Measurements from ENCODE around the gene GRIK1.
A peak's percentile ranks its signal among the peaks of the same experiment; 100 is the strongest.

The GRIK1 gene

GRCh38 chr21:29851611-29852010 lies 88.2 kb downstream of the GRIK1 start:
- Histone ChIP-seq H2BK120ac (ENCODE audit: insufficient read depth, low read length, poor library complexity) (no peak overlapping the region), H3K9ac (ENCODE audit: low read length) (no peak overlapping the region), H3K79me2 (ENCODE audit: control insufficient read depth, insufficient read depth, low read length, poor library complexity) (no peaks in the 10 kb centered on the region), H2BK5ac (ENCODE audit: low read depth, low read length, poor library complexity) (no peak overlapping the region), H3K4me2 (ENCODE audit: low read length) (no peak overlapping the region), H4K91ac (ENCODE audit: low read depth, low read length) (no peak overlapping the region), H3K23ac (ENCODE audit: low read length) (no peak overlapping the region), H2AK5ac (ENCODE audit: low read length) (no peak overlapping the region), H4K12ac (ENCODE audit: low read depth, low read length) (no peak overlapping the region), H3K4me1 (ENCODE audit: control insufficient read depth in 1 of 2, insufficient read depth in 2 of 2, low read length in 2 of 2) (no peaks in the 10 kb centered on the region), H2AFZ (ENCODE audit: insufficient read depth, low read length, poor library complexity) (no peak overlapping the region), H3K4ac (ENCODE audit: low read depth, low read length) (no peak overlapping the region), H3K27me3 (ENCODE audit: insufficient read depth, low read length) (no peaks in the 10 kb centered on the region), H3K36me3 (ENCODE audit: control insufficient read depth in 1 of 2, insufficient read depth in 2 of 2, low read length in 2 of 2) (no peaks in the 10 kb centered on the region), H4K8ac (ENCODE audit: low read depth, low read length) (no peak overlapping the region), H3K4me3 (ENCODE audit: low read depth, low read length) (no peak overlapping the region), H3K27ac (ENCODE audit: low read depth, low read length) (no peak overlapping the region), H3K18ac (ENCODE audit: low read length) (no peak overlapping the region), H2BK12ac (ENCODE audit: low read length) (no peak overlapping the region), H3K79me1 (ENCODE audit: low read length) (no peaks in the 10 kb centered on the region), H3K14ac (ENCODE audit: low read length) (no peak overlapping the region), H3K9me3 (ENCODE audit: insufficient read depth, low read depth, low read length) (no peaks in the 10 kb centered on the region)
- no peak for DNase-seq
- WGBS (ENCODE audit: extremely low coverage, insufficient coverage, insufficient read length) = no CpG with 5 or more reads among the region's 3 CpGs

- Histone ChIP-seq H2BK120ac (ENCODE audit: insufficient read depth, low read length, poor library complexity) (no peak overlapping the region), H2AK5ac (ENCODE audit: low read length) (no peak overlapping the region), H3K14ac (ENCODE audit: low read length) (no peak overlapping the region), H3K4me2 (ENCODE audit: low read length) (no peak overlapping the region), H3K79me2 (ENCODE audit: control insufficient read depth, insufficient read depth, low read length, poor library complexity) (no peaks in the 10 kb centered on the region), H3K4me1 (ENCODE audit: control insufficient read depth in 1 of 2, insufficient read depth in 2 of 2, low read length in 2 of 2) (no peaks in the 10 kb centered on the region), H2BK5ac (ENCODE audit: low read depth, low read length, poor library complexity) (no peak overlapping the region), H3K4ac (ENCODE audit: low read depth, low read length) (no peak overlapping the region), H3K27ac (ENCODE audit: low read depth, low read length) (no peak overlapping the region), H3K9me3 (ENCODE audit: insufficient read depth, low read depth, low read length) (no peaks in the 10 kb centered on the region), H4K91ac (ENCODE audit: low read depth, low read length) (no peak overlapping the region), H2BK12ac (ENCODE audit: low read length) (no peak overlapping the region), H3K27me3 (ENCODE audit: insufficient read depth, low read length) (no peaks in the 10 kb centered on the region), H3K4me3 (ENCODE audit: low read depth, low read length) (no peak overlapping the region), H3K9ac (ENCODE audit: low read length) (no peak overlapping the region), H4K12ac (ENCODE audit: low read depth, low read length) (no peak overlapping the region), H3K36me3 (ENCODE audit: control insufficient read depth in 1 of 2, insufficient read depth in 2 of 2, low read length in 2 of 2) (no peaks in the 10 kb centered on the region), H3K79me1 (ENCODE audit: low read length) (no peaks in the 10 kb centered on the region), H3K18ac (ENCODE audit: low read length) (no peak overlapping the region), H3K23ac (ENCODE audit: low read length) (no peak overlapping the region), H4K8ac (ENCODE audit: low read depth, low read length) (no peak overlapping the region), H2AFZ (ENCODE audit: insufficient read depth, low read length, poor library complexity) (no peak overlapping the region)
- WGBS (ENCODE audit: extremely low coverage, insufficient coverage, insufficient read length) = no CpG with 5 or more reads among the region's 6 CpGs
- DNase-seq = peak; percentile 47 to 73
Observed at GRCh38 chr21:29849735-29850176, 90.0 kb downstream of the GRIK1 start.

- no peak overlapping the region for H4K8ac ChIP-seq (ENCODE audit: low read depth, low read length)
- H3K79me1 ChIP-seq (ENCODE audit: low read length) = no peaks in the 10 kb centered on the region
- no peak overlapping the region for H3K27ac ChIP-seq (ENCODE audit: low read depth, low read length)
- no peak overlapping the region for H2BK120ac ChIP-seq (ENCODE audit: insufficient read depth, low read length, poor library complexity)
- no peak for DNase-seq
- H3K27me3 ChIP-seq (ENCODE audit: insufficient read depth, low read length) = no peaks in the 10 kb centered on the region
- no peak overlapping the region for H4K91ac ChIP-seq (ENCODE audit: low read depth, low read length)
- no peak overlapping the region for H2AK5ac ChIP-seq (ENCODE audit: low read length)
- H3K36me3 ChIP-seq (ENCODE audit: control insufficient read depth in 1 of 2, insufficient read depth in 2 of 2, low read length in 2 of 2) = no peaks in the 10 kb centered on the region
- H3K4me3 ChIP-seq (ENCODE audit: low read depth, low read length) = no peak overlapping the region
- no peak overlapping the region for H3K4me2 ChIP-seq (ENCODE audit: low read length)
- H3K18ac ChIP-seq (ENCODE audit: low read length) = no peak overlapping the region
- H3K79me2 ChIP-seq (ENCODE audit: control insufficient read depth, insufficient read depth, low read length, poor library complexity) = no peaks in the 10 kb centered on the region
- no peaks in the 10 kb centered on the region for H3K4me1 ChIP-seq (ENCODE audit: control insufficient read depth in 1 of 2, insufficient read depth in 2 of 2, low read length in 2 of 2)
- H3K9me3 ChIP-seq (ENCODE audit: insufficient read depth, low read depth, low read length) = no peaks in the 10 kb centered on the region
- WGBS (ENCODE audit: extremely low coverage, insufficient coverage, insufficient read length) = no CpG with 5 or more reads among the region's 3 CpGs
- no peak overlapping the region for H3K9ac ChIP-seq (ENCODE audit: low read length)
- no peak overlapping the region for H3K14ac ChIP-seq (ENCODE audit: low read length)
- no peak overlapping the region for H2BK5ac ChIP-seq (ENCODE audit: low read depth, low read length, poor library complexity)
- H2AFZ ChIP-seq (ENCODE audit: insufficient read depth, low read length, poor library complexity) = no peak overlapping the region
- no peak overlapping the region for H2BK12ac ChIP-seq (ENCODE audit: low read length)
- no peak overlapping the region for H4K12ac ChIP-seq (ENCODE audit: low read depth, low read length)
- no peak overlapping the region for H3K23ac ChIP-seq (ENCODE audit: low read length)
- H3K4ac ChIP-seq (ENCODE audit: low read depth, low read length) = no peak overlapping the region
Observed at GRCh38 chr21:29843804-29844203, 96.0 kb downstream of the GRIK1 start.

GRCh38 chr21:29834617-29835016 lies 105.2 kb downstream of the GRIK1 start:
- WGBS (ENCODE audit: extremely low coverage, insufficient coverage, insufficient read length) = no CpG with 5 or more reads among the region's 2 CpGs
- H3K4me2 ChIP-seq (ENCODE audit: low read length) = no peak overlapping the region
- no peak overlapping the region for H4K91ac ChIP-seq (ENCODE audit: low read depth, low read length)
- H3K79me1 ChIP-seq (ENCODE audit: low read length) = no peaks in the 10 kb centered on the region
- no peaks in the 10 kb centered on the region for H3K4me1 ChIP-seq (ENCODE audit: control insufficient read depth in 1 of 2, insufficient read depth in 2 of 2, low read length in 2 of 2)
- H2AFZ ChIP-seq (ENCODE audit: insufficient read depth, low read length, poor library complexity) = no peak overlapping the region
- H3K9me3 ChIP-seq (ENCODE audit: insufficient read depth, low read depth, low read length) = peaks cover 6% of the 10 kb centered on the region
- H3K23ac ChIP-seq (ENCODE audit: low read length) = no peak overlapping the region
- H3K27ac ChIP-seq (ENCODE audit: low read depth, low read length) = no peak overlapping the region
- no peaks in the 10 kb centered on the region for H3K36me3 ChIP-seq (ENCODE audit: control insufficient read depth in 1 of 2, insufficient read depth in 2 of 2, low read length in 2 of 2)
- no peak overlapping the region for H4K12ac ChIP-seq (ENCODE audit: low read depth, low read length)
- no peak overlapping the region for H2BK12ac ChIP-seq (ENCODE audit: low read length)
- H3K9ac ChIP-seq (ENCODE audit: low read length) = no peak overlapping the region
- no peak overlapping the region for H2BK5ac ChIP-seq (ENCODE audit: low read depth, low read length, poor library complexity)
- no peak overlapping the region for H3K4me3 ChIP-seq (ENCODE audit: low read depth, low read length)
- no peak overlapping the region for H2BK120ac ChIP-seq (ENCODE audit: insufficient read depth, low read length, poor library complexity)
- H3K14ac ChIP-seq (ENCODE audit: low read length) = no peak overlapping the region
- DNase-seq = no peak
- H2AK5ac ChIP-seq (ENCODE audit: low read length) = no peak overlapping the region
- H3K4ac ChIP-seq (ENCODE audit: low read depth, low read length) = no peak overlapping the region
- no peak overlapping the region for H4K8ac ChIP-seq (ENCODE audit: low read depth, low read length)
- no peaks in the 10 kb centered on the region for H3K27me3 ChIP-seq (ENCODE audit: insufficient read depth, low read length)
- H3K18ac ChIP-seq (ENCODE audit: low read length) = no peak overlapping the region
- no peaks in the 10 kb centered on the region for H3K79me2 ChIP-seq (ENCODE audit: control insufficient read depth, insufficient read depth, low read length, poor library complexity)

Data from trophoblast cell (in vitro differentiated cells and primary cell).